HTERT RPE-1 (cell line): ENCODE measurements around the gene TRIM69.
"Not testable (repeated sequence)": the region's sequence is repeated elsewhere in the genome, so short reads cannot be mapped to it uniquely, and the experiment has no call there.

Source experiments
- in situ Hi-C: fragments of 300-500 bp; cut with MboI; formaldehyde crosslinking; loops from 4 replicates; pipeline ENCODE4 v1.14.3; 2020; ENCODE audit warnings: low sequenced_read_pairs

The TRIM69 gene

GRCh38 chr15:44736181-44736765, at the start of gene TRIM69:
TSS of gene TRIM69 (plus strand) at chr15:44736528. CDS start at chr15:44736705, 177 bp downstream.
- in situ Hi-C loops = no loop called here

- in situ Hi-C loops = not testable (repeated sequence)
Measured at GRCh38 chr15:44689318-44689717, 47.0 kb upstream of the TRIM69 start.

GRCh38 chr15:44690245-44690644, 46.1 kb upstream of the TRIM69 start:
- in situ Hi-C loops = not testable (repeated sequence)

- in situ Hi-C loops = no loop called here
Measured at GRCh38 chr15:44692659-44693058, 43.7 kb upstream of the TRIM69 start.

GRCh38 chr15:44694416-44694815, 41.9 kb upstream of the TRIM69 start:
- in situ Hi-C loops = no loop called here

GRCh38 chr15:44695294-44695693, 41.0 kb upstream of the TRIM69 start:
- in situ Hi-C loops = no loop called here

GRCh38 chr15:44697014-44697413, 39.3 kb upstream of the TRIM69 start:
- in situ Hi-C loops = no loop called here

- in situ Hi-C loops = no loop called here
Measured at GRCh38 chr15:44698641-44699040, 37.7 kb upstream of the TRIM69 start.

GRCh38 chr15:44700676-44701075, 35.7 kb upstream of the TRIM69 start:
- in situ Hi-C loops = not testable (repeated sequence)

- in situ Hi-C loops = no loop called here
Measured at GRCh38 chr15:44705986-44706385, 30.3 kb upstream of the TRIM69 start.

- in situ Hi-C loops = no loop called here
Measured at GRCh38 chr15:44706401-44706800, 29.9 kb upstream of the TRIM69 start.

- in situ Hi-C loops = no loop called here
Measured at GRCh38 chr15:44706946-44707636, 29.2 kb upstream of the TRIM69 start.

- in situ Hi-C loops = no loop called here
Measured at GRCh38 chr15:44710236-44711095, 25.9 kb upstream of the TRIM69 start.

GRCh38 chr15:44711096-44711742, 25.1 kb upstream of the TRIM69 start, which contains the start of the genes B2M and PATL2:
TSS of gene B2M (plus strand) at chr15:44711517. CDS start at chr15:44711547, 30 bp downstream.
TSS of gene PATL2 (minus strand) at chr15:44711323. CDS start at chr15:44676490, 34,833 bp downstream.
- in situ Hi-C loops = no loop called here

- in situ Hi-C loops = no loop called here
Measured at GRCh38 chr15:44711743-44712345, 24.5 kb upstream of the TRIM69 start.

- in situ Hi-C loops = no loop called here
Measured at GRCh38 chr15:44712346-44713005, 23.9 kb upstream of the TRIM69 start.

- in situ Hi-C loops = no loop called here
Measured at GRCh38 chr15:44713006-44713966, 23.0 kb upstream of the TRIM69 start.

GRCh38 chr15:44715142-44715796, 21.1 kb upstream of the TRIM69 start:
- in situ Hi-C loops = no loop called here
